ENCODE results near the gene PXMP4.

The PXMP4 gene

DNA sequence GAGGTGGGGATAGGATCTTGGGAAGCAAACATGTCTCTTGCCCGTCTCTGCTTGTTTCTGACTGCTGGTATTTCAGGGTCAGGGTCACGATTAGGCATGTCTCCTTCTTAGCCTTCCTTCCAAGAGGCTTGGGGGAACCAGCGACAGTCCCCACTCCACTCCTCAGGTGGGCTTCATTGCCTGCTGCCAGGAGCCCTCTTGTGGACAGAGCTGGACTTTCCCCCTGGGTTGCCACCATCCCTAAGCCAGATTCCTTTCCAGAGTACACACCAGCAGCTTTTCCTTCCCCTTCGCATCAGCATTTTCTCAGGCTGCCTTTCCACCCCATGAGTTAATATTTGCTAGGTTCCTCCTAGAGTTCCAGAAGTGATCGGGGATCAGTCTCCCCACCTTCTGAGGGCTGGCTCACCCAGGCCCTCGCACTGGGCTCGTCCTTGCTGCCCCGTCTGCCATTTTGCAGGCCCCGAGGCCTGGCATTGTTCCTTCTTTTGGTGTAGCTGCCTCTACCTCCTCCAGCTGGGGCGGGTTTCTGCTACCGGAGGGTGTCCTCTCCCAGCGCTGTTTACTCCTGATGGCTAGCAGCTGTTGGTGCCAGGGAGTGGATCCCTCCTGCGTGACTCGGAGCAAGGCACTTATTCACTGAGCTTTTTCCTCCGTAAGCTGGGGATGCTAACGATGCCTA lies 66.8 kb downstream of the PXMP4 start:
- peak; percentile 66 for DNase-seq

All from fibroblast of skin of scalp (primary cell).